Breast epithelium (tissue), 3 donors: Measurements from ENCODE around the gene WWC1.

Experiments
- POLR2A ChIP-seq: fragments of 450-650 bp; IDR thresholded peaks from one replicate; pipeline ENCODE4 v1.6.1; 2016; ENCODE audit warnings: antibody characterized with exemption, mild to moderate bottlenecking, moderate library complexity
- POLR2AphosphoS5 ChIP-seq, 3 donors: sonication (generic); formaldehyde crosslinking; IDR thresholded peaks; one replicate each; pipeline ENCODE4 v1.6.1; 2017; ENCODE audit warnings: antibody characterized with exemption in 3 of 3
- TF ChIP-seq, protein P1 (sequence below), 3 donors: fragments of 450-650 bp; IDR thresholded peaks; one replicate each; pipeline ENCODE4 v1.5.1; 2016 to 2017; ENCODE audit warnings: antibody characterized with exemption in 3 of 3, mild to moderate bottlenecking in 3 of 3, moderate library complexity in 3 of 3

DNA sequence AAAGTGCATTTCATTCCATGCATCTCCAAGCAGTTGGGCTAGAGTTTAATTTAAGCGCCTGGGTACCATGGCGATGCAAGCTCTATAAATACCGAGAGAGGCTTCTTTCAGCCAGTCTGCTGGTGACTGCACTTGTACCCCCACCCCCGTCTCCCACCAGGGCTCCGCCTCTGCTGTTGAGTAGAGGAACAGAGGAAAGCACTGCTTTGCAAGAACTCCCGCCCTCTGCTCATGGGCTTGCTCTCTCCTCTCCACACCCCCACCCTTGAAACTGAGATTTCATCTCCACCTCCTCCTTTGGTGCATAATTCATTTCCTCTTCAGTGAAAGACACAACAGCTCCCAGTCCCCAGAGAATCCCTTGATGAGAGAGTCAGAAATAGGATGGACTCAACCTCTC is 5.1 kb upstream of the WWC1 start:
- TF ChIP-seq, protein P1, sequence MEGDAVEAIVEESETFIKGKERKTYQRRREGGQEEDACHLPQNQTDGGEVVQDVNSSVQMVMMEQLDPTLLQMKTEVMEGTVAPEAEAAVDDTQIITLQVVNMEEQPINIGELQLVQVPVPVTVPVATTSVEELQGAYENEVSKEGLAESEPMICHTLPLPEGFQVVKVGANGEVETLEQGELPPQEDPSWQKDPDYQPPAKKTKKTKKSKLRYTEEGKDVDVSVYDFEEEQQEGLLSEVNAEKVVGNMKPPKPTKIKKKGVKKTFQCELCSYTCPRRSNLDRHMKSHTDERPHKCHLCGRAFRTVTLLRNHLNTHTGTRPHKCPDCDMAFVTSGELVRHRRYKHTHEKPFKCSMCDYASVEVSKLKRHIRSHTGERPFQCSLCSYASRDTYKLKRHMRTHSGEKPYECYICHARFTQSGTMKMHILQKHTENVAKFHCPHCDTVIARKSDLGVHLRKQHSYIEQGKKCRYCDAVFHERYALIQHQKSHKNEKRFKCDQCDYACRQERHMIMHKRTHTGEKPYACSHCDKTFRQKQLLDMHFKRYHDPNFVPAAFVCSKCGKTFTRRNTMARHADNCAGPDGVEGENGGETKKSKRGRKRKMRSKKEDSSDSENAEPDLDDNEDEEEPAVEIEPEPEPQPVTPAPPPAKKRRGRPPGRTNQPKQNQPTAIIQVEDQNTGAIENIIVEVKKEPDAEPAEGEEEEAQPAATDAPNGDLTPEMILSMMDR (IDR thresholded peaks at IDR 0.05): no peak
- TF ChIP-seq POLR2A (no peak), POLR2AphosphoS5 (IDR thresholded peaks at IDR 0.05) (no peak)
